DOHH2 (cell line): ENCODE results near the gene CPNE8.

Source experiments
- H3F3A ChIP-seq: fragments of 200-600 bp; sonication (generic), shearing (Covaris generic); 2 replicates; pipeline ENCODE4 v1.6.0; 2016; ENCODE audit warnings: antibody characterized with exemption, mild to moderate bottlenecking; ENCODE audit not compliant: control insufficient read depth, insufficient read depth
- H3K27ac ChIP-seq: fragments of 200-600 bp; sonication (generic); 2 replicates; pipeline ENCODE4 v1.5.1; 2014; ENCODE audit warnings: low read depth, mild to moderate bottlenecking, low read length, moderate library complexity
- H3K27me3 ChIP-seq: fragments of 200-600 bp; sonication (generic); 2 replicates; pipeline ENCODE4 v1.6.1; 2014; ENCODE audit warnings: mild to moderate bottlenecking, low read length, mixed read lengths; ENCODE audit not compliant: control insufficient read depth
- H3K36me3 ChIP-seq: fragments of 200-600 bp; sonication (generic); 2 replicates; pipeline ENCODE4 v1.6.1; 2014; ENCODE audit warnings: mild to moderate bottlenecking, low read length, moderate library complexity, mixed read lengths; ENCODE audit not compliant: control insufficient read depth
- H3K4me1 ChIP-seq: fragments of 200-600 bp; sonication (generic); 2 replicates; pipeline ENCODE4 v1.6.1; 2014; ENCODE audit warnings: mild to moderate bottlenecking, low read length, mixed read lengths; ENCODE audit not compliant: control insufficient read depth
- H3K4me2 ChIP-seq: fragments of 200-600 bp; sonication (generic); 2 replicates; pipeline ENCODE4 v1.6.0; 2014; ENCODE audit warnings: mild to moderate bottlenecking, low read length, moderate library complexity
- H3K4me3 ChIP-seq: fragments of 200-600 bp; sonication (generic); 2 replicates; pipeline ENCODE4 v1.5.1; 2014; ENCODE audit warnings: mild to moderate bottlenecking, low read length, mixed read lengths
- H3K79me2 ChIP-seq: fragments of 200-600 bp; sonication (generic); 2 replicates; pipeline ENCODE4 v1.6.1; 2014; ENCODE audit warnings: mild to moderate bottlenecking, low read length, mixed read lengths; ENCODE audit not compliant: control insufficient read depth
- H3K9me2 ChIP-seq: fragments of 200-600 bp; sonication (generic); replicated peaks from 2 replicates; pipeline ENCODE4 v1.6.1; 2014; ENCODE audit warnings: mild to moderate bottlenecking, low read length, mixed read lengths; ENCODE audit not compliant: control insufficient read depth
- H3K9me3 ChIP-seq: fragments of 200-600 bp; sonication (generic); 2 replicates; pipeline ENCODE4 v1.6.1; 2014; ENCODE audit warnings: antibody characterized with exemption, low read length, mixed read lengths; ENCODE audit not compliant: control insufficient read depth, insufficient read depth
- H4K20me1 ChIP-seq: fragments of 200-600 bp; sonication (generic); 2 replicates; pipeline ENCODE4 v1.6.0; 2014; ENCODE audit warnings: low read depth, mild to moderate bottlenecking, antibody characterized with exemption, low read length, moderate library complexity; ENCODE audit not compliant: control insufficient read depth, insufficient read depth
- CTCF ChIP-seq: fragments of 200-600 bp; sonication (generic); IDR thresholded peaks from one replicate; pipeline ENCODE4 v1.5.1; 2014; ENCODE audit warnings: antibody characterized with exemption, mild to moderate bottlenecking, low read depth, low read length; ENCODE audit not compliant: poor library complexity, severe bottlenecking
- EZH2phosphoT487 ChIP-seq: fragments of 200-600 bp; sonication (generic); IDR thresholded peaks from 2 replicates; pipeline ENCODE4 v1.6.1; 2017; ENCODE audit warnings: borderline replicate concordance, mild to moderate bottlenecking, antibody characterized with exemption, low read length, moderate library complexity, mixed read lengths

Gene CPNE8

GRCh38 chr12:38934686-38935085 lies 29.3 kb upstream of the CPNE8 start:
- H3K4me2 ChIP-seq, result no peak overlapping the region
- H3K4me1 ChIP-seq, result no peaks in the 10 kb centered on the region
- no peak overlapping the region for H3K27ac ChIP-seq
- TF ChIP-seq CTCF, result no peak
- no peak for TF ChIP-seq EZH2phosphoT487
- no peaks in the 10 kb centered on the region for H4K20me1 ChIP-seq
- no peaks in the 10 kb centered on the region for H3K36me3 ChIP-seq
- H3K9me2 ChIP-seq, result no peaks in the 10 kb centered on the region
- no peak overlapping the region for H3K4me3 ChIP-seq
- no peaks in the 10 kb centered on the region for H3K79me2 ChIP-seq
- no peaks in the 10 kb centered on the region for H3K27me3 ChIP-seq
- H3K9me3 ChIP-seq, result no peaks in the 10 kb centered on the region; the same call in 1 of the 2 replicates
- no peaks in the 10 kb centered on the region for H3F3A ChIP-seq

DNA sequence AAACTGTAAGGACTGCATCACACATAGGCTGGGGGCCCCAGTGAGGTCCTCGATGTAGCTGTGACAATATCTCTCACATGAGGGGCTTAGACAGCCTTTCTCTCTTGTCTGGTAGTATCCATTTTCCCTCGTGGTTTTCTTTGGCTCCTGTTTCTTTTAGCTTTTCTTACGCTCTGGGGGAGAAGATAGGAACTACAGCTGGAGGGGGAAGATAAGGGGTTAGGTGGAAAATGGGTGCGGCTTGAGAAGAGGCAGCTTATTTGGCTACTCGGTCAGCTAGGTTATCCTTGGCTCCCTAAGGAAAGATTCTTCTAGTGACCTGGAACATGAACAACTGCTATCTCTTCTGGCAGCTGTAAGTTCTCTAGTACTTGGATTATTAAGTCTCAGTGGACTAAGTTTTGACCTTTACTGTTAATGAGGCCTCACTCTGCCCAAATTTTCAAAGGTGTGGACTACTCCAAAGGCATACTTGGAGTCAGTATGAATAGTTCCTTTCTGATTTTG lies 28.7 kb upstream of the CPNE8 start:
- no peaks in the 10 kb centered on the region for H3K27me3 ChIP-seq
- H3K36me3 ChIP-seq, result no peaks in the 10 kb centered on the region
- no peak overlapping the region for H3K4me3 ChIP-seq
- H3K9me2 ChIP-seq, result no peaks in the 10 kb centered on the region
- H3K4me1 ChIP-seq, result no peaks in the 10 kb centered on the region
- no peak overlapping the region for H3K4me2 ChIP-seq
- H3K27ac ChIP-seq, result no peak overlapping the region
- H3F3A ChIP-seq, result no peaks in the 10 kb centered on the region
- H3K9me3 ChIP-seq, result no peaks in the 10 kb centered on the region; the same call in 1 of the 2 replicates
- no peaks in the 10 kb centered on the region for H3K79me2 ChIP-seq
- no peak for TF ChIP-seq EZH2phosphoT487
- no peak for TF ChIP-seq CTCF
- H4K20me1 ChIP-seq, result no peaks in the 10 kb centered on the region

DNA sequence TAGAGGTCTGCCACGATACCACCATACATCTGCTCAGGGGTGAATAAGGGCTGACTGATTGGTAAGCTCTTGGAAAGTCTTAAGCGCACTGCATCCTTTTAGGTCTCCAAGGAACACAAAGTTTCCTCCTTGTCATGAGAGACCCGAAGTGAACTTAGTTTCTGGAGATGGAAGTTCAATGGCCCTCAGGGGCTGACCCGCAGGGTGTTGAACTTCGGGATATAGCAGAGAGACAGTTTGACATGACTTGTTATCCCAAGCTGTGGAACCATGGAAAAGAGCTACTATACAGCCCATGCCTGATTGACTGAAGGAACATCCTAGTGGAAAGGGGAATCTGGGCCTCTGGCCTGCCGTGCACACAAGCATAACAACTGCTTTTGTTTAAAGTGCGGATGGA lies 26.9 kb upstream of the CPNE8 start:
- Histone ChIP-seq H3K27ac (no peak overlapping the region), H3K36me3 (no peaks in the 10 kb centered on the region), H3K4me3 (no peak overlapping the region), H3F3A (no peaks in the 10 kb centered on the region), H3K9me3 (no peaks in the 10 kb centered on the region; the same call in 1 of the 2 replicates), H3K4me2 (no peak overlapping the region), H3K4me1 (no peaks in the 10 kb centered on the region), H4K20me1 (no peaks in the 10 kb centered on the region), H3K27me3 (no peaks in the 10 kb centered on the region), H3K79me2 (no peaks in the 10 kb centered on the region), H3K9me2 (no peaks in the 10 kb centered on the region)
- TF ChIP-seq EZH2phosphoT487 (no peak), CTCF (no peak)
